DND-41 (cell line): ENCODE data around the gene EML5.

ENCODE experiments used
- CTCF ChIP-seq: IDR thresholded peaks from 2 replicates; pipeline ENCODE4 v1.5.1; 2012; ENCODE audit warnings: borderline replicate concordance, low read length, moderate library complexity, mild to moderate bottlenecking; ENCODE audit not compliant: poor library complexity, severe bottlenecking; ENCODE audit errors: extremely low read depth
- EZH2 ChIP-seq: IDR thresholded peaks from 3 replicates; pipeline ENCODE4 v1.6.1; 2012; ENCODE audit warnings: borderline replicate concordance, low read depth, mild to moderate bottlenecking, moderate library complexity, low read length, inconsistent platforms; ENCODE audit not compliant: severe bottlenecking

- TF ChIP-seq CTCF (no peak), EZH2 (no peak)
Measured at GRCh38 chr14:88698651-88699050, 94.1 kb downstream of the EML5 start.
